ENCODE measurements around the gene CCDC54. TPM values are rescaled to one million over a fixed set of nuclear protein-coding genes. Genes with fewer than 3 reads are reported as not detected.
A peak's percentile ranks its signal among the peaks of the same experiment; 100 is the strongest.

The CCDC54 gene
- total and polyA plus RNA-seq, 2 of the 8 experiments (the other 6 are each of a cell fraction or from before 2014, with no cell fraction given), result not detected

DNA sequence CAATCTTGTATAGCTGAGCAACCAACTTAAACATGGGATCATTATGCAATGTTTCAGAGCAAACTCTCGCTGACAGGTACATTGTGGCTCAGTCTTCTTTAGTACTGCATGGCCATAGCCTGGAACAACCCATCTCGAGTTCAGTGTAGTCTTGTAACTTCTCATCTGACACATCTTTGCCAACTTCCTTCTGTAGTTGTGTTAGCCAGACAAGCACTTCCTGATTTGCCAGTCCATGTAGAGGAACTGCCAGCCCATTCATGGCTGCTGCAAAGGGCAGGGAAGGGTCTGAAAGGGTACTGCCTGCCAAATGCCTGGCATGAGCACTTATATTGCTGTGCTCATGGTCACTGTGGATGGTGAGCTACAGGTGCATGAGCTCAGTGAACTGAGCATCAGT, 49.2 kb upstream of the CCDC54 start:
- H2AK5ac ChIP-seq (ENCODE audit: low read depth, low read length), result no peak overlapping the region
- no peaks in the 10 kb centered on the region for H3K79me1 ChIP-seq (ENCODE audit: low read depth, low read length)
- no peak overlapping the region for H3K14ac ChIP-seq (ENCODE audit: insufficient read length)
- H4K5ac ChIP-seq (ENCODE audit: insufficient read length, low read depth, low read length), result no peak overlapping the region
- no peak overlapping the region for H2BK120ac ChIP-seq (replicated peaks; ENCODE audit: low read depth, low read length)
- CTCF ChIA-PET (ENCODE audit: partially characterized antibody), result interaction anchor here (1.0 to 1.6 kb wide), 3 partner anchors 54 to 165 kb away, joined by 3 to 4 read pairs (median 3); no protein-coding TSS in a partner anchor
- H2BK20ac ChIP-seq (ENCODE audit: low read length), result no peak overlapping the region
- no peaks in the 10 kb centered on the region for H3K9me3 ChIP-seq (ENCODE audit: insufficient read depth in 2 of 2, low read depth in 1 of 2, low read length in 1 of 2)
- no peaks in the 10 kb centered on the region for H3K4me1 ChIP-seq (replicated peaks in 1 of 4; ENCODE audit: control insufficient read depth in 3 of 4, insufficient read depth in 4 of 4, low read length in 3 of 4)
- H3K4ac ChIP-seq (replicated peaks; ENCODE audit: insufficient read length, low read depth, low read length), result no peak overlapping the region
- FAIRE-seq (no peak), DNase-seq (ENCODE audit: low read depth in 1 of 2, low spot score in 2 of 2) (no peak)
- peak overlapping the region; percentile 3; the same call in 1 of the 2 replicates for H4K8ac ChIP-seq (ENCODE audit: extremely low read depth, insufficient read depth, low read length)
- no peak overlapping the region for H3K27ac ChIP-seq (ENCODE audit: low read depth, low read length)
- POLR2A ChIA-PET (ENCODE audit: partially characterized antibody), result no interaction called here
- H4K20me1 ChIP-seq (replicated peaks in 1 of 2; ENCODE audit: control insufficient read depth in 1 of 2, insufficient read depth in 2 of 2, low read length in 2 of 2), result no peaks in the 10 kb centered on the region
- no peaks in the 10 kb centered on the region for H3K27me3 ChIP-seq (replicated peaks in 1 of 4; ENCODE audit: control insufficient read depth in 3 of 4, extremely low read depth in 1 of 4, insufficient read depth in 3 of 4, low read length in 3 of 4)
- no peak overlapping the region for H3K18ac ChIP-seq (ENCODE audit: extremely low read depth, low read length)
- H3K23ac ChIP-seq (ENCODE audit: insufficient read length), result no peak overlapping the region
- H2BK12ac ChIP-seq (ENCODE audit: low read depth, low read length), result no peak overlapping the region
- H2BK5ac ChIP-seq (ENCODE audit: low read depth, low read length), result no peak overlapping the region
- no peak overlapping the region; the same call in 1 of the 2 replicates for H2AFZ ChIP-seq (ENCODE audit: low read length)
- no peaks in the 10 kb centered on the region for H3K79me2 ChIP-seq (ENCODE audit: control insufficient read depth in 1 of 2, insufficient read depth in 2 of 2, low read length in 2 of 2)
- no peak overlapping the region for H3K56ac ChIP-seq (replicated peaks; ENCODE audit: insufficient read length, low read depth, low read length)
- H4K91ac ChIP-seq (replicated peaks; ENCODE audit: insufficient read length, low read length), result no peak overlapping the region
- H2BK15ac ChIP-seq (ENCODE audit: low read length), result no peak overlapping the region
- H3K9ac ChIP-seq (replicated peaks in 1 of 4; ENCODE audit: extremely low read depth in 1 of 4, low read depth in 3 of 4, low read length in 3 of 4), result no peak overlapping the region
- WGBS, 2 experiments (ENCODE audit: extremely low coverage in 1 of 2, insufficient coverage in 1 of 2, insufficient read length in 1 of 2, insufficient replicate concordance in 2 of 2, low coverage in 1 of 2, low lambda C conversion rate in 2 of 2, missing lambda C conversion rate in 1 of 2), result 81% methylated on average over 2 of the region's 2 CpGs; no CpG with 5 or more reads in 1 of the 2 experiments
- H3K4me3 ChIP-seq (ENCODE audit: extremely low read depth in 1 of 4, insufficient read depth in 2 of 4, low read depth in 3 of 4, low read length in 4 of 4), result no peak overlapping the region
- H3K4me2 ChIP-seq (ENCODE audit: insufficient read depth in 1 of 2, low read depth in 2 of 2, low read length in 2 of 2), result no peak overlapping the region
- H3K36me3 ChIP-seq (ENCODE audit: control insufficient read depth in 2 of 4, insufficient read depth in 4 of 4, low read length in 3 of 4), result no peaks in the 10 kb centered on the region
- no peaks in the 10 kb centered on the region for H3K23me2 ChIP-seq (ENCODE audit: low read depth, low read length)
- no peak for TF ChIP-seq HDAC2 (IDR thresholded peaks at IDR 0.05; ENCODE audit: borderline replicate concordance in 1 of 2, low read depth in 2 of 2, low read length in 2 of 2)
- TF ChIP-seq POU5F1 (IDR thresholded peaks at IDR 0.05; ENCODE audit: low read depth, low read length), result no peak
- no peak for TF ChIP-seq SUZ12 (IDR thresholded peaks at IDR 0.05; ENCODE audit: low read length)
- TF ChIP-seq RXRA (IDR thresholded peaks at IDR 0.05; ENCODE audit: insufficient read depth, low read depth, low read length), result no peak
- no peak for TF ChIP-seq KDM4A (IDR thresholded peaks at IDR 0.05; ENCODE audit: low read depth, low read length, severe bottlenecking)
- TF ChIP-seq TCF12 (IDR thresholded peaks at IDR 0.05; ENCODE audit: low read depth, low read length), result no peak
- no peak for TF ChIP-seq RNF2 (IDR thresholded peaks at IDR 0.05; ENCODE audit: borderline replicate concordance, low read depth, low read length, missing control alignments, poor library complexity, severe bottlenecking)
- TF ChIP-seq, protein P1, sequence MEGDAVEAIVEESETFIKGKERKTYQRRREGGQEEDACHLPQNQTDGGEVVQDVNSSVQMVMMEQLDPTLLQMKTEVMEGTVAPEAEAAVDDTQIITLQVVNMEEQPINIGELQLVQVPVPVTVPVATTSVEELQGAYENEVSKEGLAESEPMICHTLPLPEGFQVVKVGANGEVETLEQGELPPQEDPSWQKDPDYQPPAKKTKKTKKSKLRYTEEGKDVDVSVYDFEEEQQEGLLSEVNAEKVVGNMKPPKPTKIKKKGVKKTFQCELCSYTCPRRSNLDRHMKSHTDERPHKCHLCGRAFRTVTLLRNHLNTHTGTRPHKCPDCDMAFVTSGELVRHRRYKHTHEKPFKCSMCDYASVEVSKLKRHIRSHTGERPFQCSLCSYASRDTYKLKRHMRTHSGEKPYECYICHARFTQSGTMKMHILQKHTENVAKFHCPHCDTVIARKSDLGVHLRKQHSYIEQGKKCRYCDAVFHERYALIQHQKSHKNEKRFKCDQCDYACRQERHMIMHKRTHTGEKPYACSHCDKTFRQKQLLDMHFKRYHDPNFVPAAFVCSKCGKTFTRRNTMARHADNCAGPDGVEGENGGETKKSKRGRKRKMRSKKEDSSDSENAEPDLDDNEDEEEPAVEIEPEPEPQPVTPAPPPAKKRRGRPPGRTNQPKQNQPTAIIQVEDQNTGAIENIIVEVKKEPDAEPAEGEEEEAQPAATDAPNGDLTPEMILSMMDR (IDR thresholded peaks at IDR 0.05; ENCODE audit: control extremely low read depth in 1 of 3, insufficient read depth in 1 of 3, low read depth in 1 of 3, low read length in 3 of 3), result no peak
- TF ChIP-seq CBX5 (IDR thresholded peaks at IDR 0.05; ENCODE audit: low read depth, low read length), result no peak
- TF ChIP-seq BCL11A (IDR thresholded peaks at IDR 0.05; ENCODE audit: low read depth in 2 of 2, low read length in 2 of 2), result no peak
- no peak for TF ChIP-seq GTF2F1 (IDR thresholded peaks at IDR 0.05; ENCODE audit: borderline replicate concordance, low read depth, low read length)
